Measurements from ENCODE around the gene ZMIZ2.

GRCh38 chr7:44729949-44730590 is 18.6 kb upstream of the ZMIZ2 start:
- TF ChIP-seq EZH2 (IDR thresholded peaks at IDR 0.05; ENCODE audit: insufficient read depth, low read length) = no peak
- no peak for TF ChIP-seq CTCF (IDR thresholded peaks at IDR 0.05; ENCODE audit: insufficient read depth, low read depth, low read length)
